K562 (cell line): ENCODE results near the gene GNAI2. TPM values are rescaled to one million over a fixed set of nuclear protein-coding genes. Genes with fewer than 3 reads are reported as not detected.
A peak's percentile ranks its signal among the peaks of the same experiment; 100 is the strongest.

Experiments used
- ETS1 ChIP-seq: conservative IDR thresholded peaks from 2 replicates; pipeline ENCODE4 v1.6.1; 2011; ENCODE audit warnings: low read depth, mild to moderate bottlenecking, low read length; ENCODE audit not compliant: control insufficient read depth
- NCOA6 ChIP-seq: fragments of 450-650 bp; IDR thresholded peaks from 2 replicates; pipeline ENCODE4 v1.6.1; 2017; ENCODE audit warnings: mild to moderate bottlenecking
- NFIC ChIP-seq: fragments of 450-650 bp; IDR thresholded peaks from 2 replicates; pipeline ENCODE4 v1.6.1; 2017; ENCODE audit warnings: mild to moderate bottlenecking, inconsistent platforms
- PURB ChIP-seq: sonication (generic); formaldehyde crosslinking; IDR thresholded peaks from 2 replicates; pipeline ENCODE4 v1.9.0; 2021; ENCODE audit warnings: low read depth, mild to moderate bottlenecking, missing genetic modification reagents
- RBM14 ChIP-seq: fragments of 200-400 bp; formaldehyde crosslinking; IDR thresholded peaks from 2 replicates; pipeline ENCODE4 v1.6.1; 2018; ENCODE audit warnings: low read depth, mild to moderate bottlenecking, low read length, moderate library complexity, borderline replicate concordance; ENCODE audit not compliant: insufficient read depth
- TCF15 ChIP-seq: fragments of 250-450 bp; sonication (Bioruptor Pico); IDR thresholded peaks from 2 replicates; pipeline ENCODE4 v1.8.0; 2022; ENCODE audit warnings: moderate library complexity, mild to moderate bottlenecking, inconsistent platforms
- ZBTB11 ChIP-seq, 3 experiments: fragments of 200-800 bp in 1 of 3; fragments of 250-450 bp in 1 of 3; fragments of 450-650 bp in 1 of 3; sonication (Bioruptor Pico) in 1 of 3; sonication (Bioruptor generic) in 1 of 3; formaldehyde crosslinking in 1 of 3; IDR thresholded peaks; 2 replicates each; pipeline versions ENCODE4 v1.6.1 to v1.8.0; 2016 to 2022; ENCODE audit warnings: mild to moderate bottlenecking in 2 of 3, missing genetic modification characterization in 2 of 3, missing compliant biosample characterization in 1 of 3, moderate library complexity in 1 of 3
- ZBTB2 ChIP-seq: fragments of 450-650 bp; IDR thresholded peaks from 2 replicates; pipeline ENCODE4 v1.6.1; 2016; ENCODE audit warnings: antibody characterized with exemption
- ZBTB43 ChIP-seq: sonication (generic); formaldehyde crosslinking; IDR thresholded peaks from 2 replicates; pipeline ENCODE4 v1.8.0; 2023; ENCODE audit warnings: mild to moderate bottlenecking, missing genetic modification reagents
- ZNF518B ChIP-seq: fragments of 250-450 bp; sonication (Bioruptor Pico); IDR thresholded peaks from 2 replicates; pipeline ENCODE4 v1.5.0; 2021; ENCODE audit warnings: mild to moderate bottlenecking, moderate library complexity
- polyA plus RNA-seq, 8 experiments: library from polyadenylated mRNA; depleted of rRNA in 4 of 8; stranded (reverse) in 5 of 8; unstranded in 3 of 8; fragments of >200 nt; fragmentation: Nextera tagmentation in 2 of 8; fragmentation: Illumina TruSeq in 1 of 8; extraction: Ambion mirVana in 2 of 8; extraction: Trizol in 1 of 8; gene quantifications; 2 replicates each; pipeline versions ENCODE4 v1.2.1 to v1.2.3, GENCODE V29; 2011 to 2014; ENCODE audit warnings: inconsistent platforms in 1 of 8, missing spikeins in 1 of 8
- total RNA-seq, 7 experiments: library from RNA; depleted of rRNA in 6 of 7; stranded (reverse); fragments of >200 nt in 6 of 7; fragmentation: Illumina TruSeq in 2 of 7; extraction: Trizol in 2 of 7; gene quantifications; 2 replicates each; pipeline versions ENCODE4 v1.2.1 to v1.2.3, GENCODE V29; 2011 to 2021; ENCODE audit warnings: low replicate concordance in 1 of 7

The GNAI2 gene
- total and polyA plus RNA-seq, 9 of the 15 experiments (the other 6 are each of a cell fraction or from before 2014, with no cell fraction given) = 1.1 to 72.2 (median 42.7) TPM

GRCh38 chr3:50272911-50273688, 37.1 kb downstream of the GNAI2 start (continued):
- TF ChIP-seq ZNF518B (CRISPR knock-in tag) (no peak), ZBTB2 (no peak), TCF15 (CRISPR knock-in tag) (no peak), ETS1 (no peak), ZBTB43 (no peak), NFIC (peak; percentile 25; the same call in 1 of the 2 replicates), PURB (no peak), NCOA6 (peak; percentile 84), RBM14 (no peak), ZBTB11 (CRISPR knock-in tag; IDR thresholded peaks at IDR 0.05) (0 out of 6 replicates have a peak, but pooled peaks of 1 of the 3 experiments have one; percentile 29)
